Ascending aorta (tissue), 2 donors: ENCODE data around the gene GSTP1. TPM values are rescaled to one million over a fixed set of nuclear protein-coding genes. Genes with fewer than 3 reads are reported as not detected.

Source experiments
- DNase-seq, 2 donors: peaks; one replicate each; pipeline ENCODE4 v3.0.0-alpha.2; 2019; ENCODE audit warnings: low spot score in 2 of 2
- H3K27ac ChIP-seq, 2 donors: fragments of 200-600 bp; sonication (generic); one replicate each; pipeline ENCODE4 v1.5.1; 2016 to 2017; ENCODE audit warnings: mild to moderate bottlenecking in 1 of 2
- H3K27me3 ChIP-seq: fragments of 200-600 bp; sonication (generic); one replicate; pipeline ENCODE4 v1.5.1; 2017
- H3K36me3 ChIP-seq, 2 donors: fragments of 200-600 bp; sonication (generic); one replicate each; pipeline ENCODE4 v1.5.1; 2016
- H3K4me1 ChIP-seq, 2 donors: fragments of 200-600 bp; sonication (generic); one replicate each; pipeline ENCODE4 v1.5.1; 2016 to 2017; ENCODE audit warnings: mild to moderate bottlenecking in 1 of 2
- H3K4me3 ChIP-seq, 2 donors: fragments of 200-600 bp; sonication (generic); one replicate each; pipeline ENCODE4 v1.5.1; 2016 to 2017; ENCODE audit warnings: mild to moderate bottlenecking in 1 of 2
- H3K9me3 ChIP-seq, 2 donors: fragments of 200-600 bp; sonication (generic); one replicate each; pipeline ENCODE4 v1.5.1; 2016
- intact Hi-C: fragments of 100-400 bp; cut with DNase I; formaldehyde crosslinking; loops from one replicate; pipeline ENCODE4 v1.15.1; 2023
- total RNA-seq: library from RNA; depleted of rRNA; stranded (reverse); fragments of >200 nt; gene quantifications from one replicate; pipeline ENCODE4 v1.1.0, GENCODE V29; 2016
- TF ChIP-seq, protein P1 (sequence below), 3 experiments: fragments of 200-600 bp in 2 of 3; fragments of 450-650 bp in 1 of 3; sonication (generic) in 2 of 3; IDR thresholded peaks; one replicate each; pipeline ENCODE4 v1.5.1; 2016 to 2019; ENCODE audit warnings: antibody characterized with exemption in 3 of 3, mild to moderate bottlenecking in 1 of 3, moderate library complexity in 1 of 3

The GSTP1 gene
- total RNA-seq, 1 donor from 2014 or later, result 1,335 TPM

DNA sequence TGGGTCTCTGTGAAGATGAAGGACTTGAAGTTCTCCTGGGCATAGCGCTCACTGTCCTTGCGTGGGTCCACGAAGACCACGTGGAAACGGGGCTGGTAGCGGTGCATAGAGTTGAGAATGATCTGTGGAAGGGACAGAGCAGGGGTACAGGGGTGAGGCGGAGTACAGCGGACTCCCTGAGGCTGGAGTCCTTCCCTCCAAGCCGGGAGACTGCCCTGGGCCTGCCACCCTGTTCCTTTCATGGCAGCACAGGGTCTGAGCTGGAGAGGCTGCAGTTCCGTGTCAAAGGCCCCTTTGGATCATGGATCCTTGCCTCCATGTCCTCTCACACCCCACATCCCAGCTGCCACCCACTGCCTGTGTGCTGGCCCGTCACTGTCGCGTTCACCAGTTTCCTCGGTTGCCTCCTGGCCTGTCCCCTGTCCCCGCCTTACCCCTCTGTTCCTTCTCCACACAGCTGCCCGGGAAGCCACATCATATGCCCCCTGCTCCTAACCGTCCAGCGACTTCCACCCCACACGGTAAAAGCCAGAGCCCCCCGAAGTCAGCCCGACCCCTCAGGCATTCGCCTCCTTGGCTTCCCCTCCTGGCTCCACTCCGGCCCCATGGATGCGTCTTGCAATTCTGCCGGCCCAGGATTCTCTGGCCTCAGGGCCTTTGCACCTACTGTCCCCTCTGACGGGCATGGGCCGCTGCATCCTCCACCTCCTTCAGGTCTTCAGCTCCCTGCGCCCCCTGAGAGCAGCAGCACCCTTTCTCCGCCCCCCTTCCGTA, 49.6 kb downstream of the GSTP1 start:
- peaks cover 4 to 6% of the 10 kb centered on the region in 2 donors for H3K4me1 ChIP-seq
- no peaks in the 10 kb centered on the region for H3K27me3 ChIP-seq
- no peak overlapping the region for H3K27ac ChIP-seq
- H3K36me3 ChIP-seq, result no peaks in the 10 kb centered on the region
- no peaks in the 10 kb centered on the region for H3K9me3 ChIP-seq
- H3K4me3 ChIP-seq, result no peak overlapping the region
- TF ChIP-seq, protein P1, sequence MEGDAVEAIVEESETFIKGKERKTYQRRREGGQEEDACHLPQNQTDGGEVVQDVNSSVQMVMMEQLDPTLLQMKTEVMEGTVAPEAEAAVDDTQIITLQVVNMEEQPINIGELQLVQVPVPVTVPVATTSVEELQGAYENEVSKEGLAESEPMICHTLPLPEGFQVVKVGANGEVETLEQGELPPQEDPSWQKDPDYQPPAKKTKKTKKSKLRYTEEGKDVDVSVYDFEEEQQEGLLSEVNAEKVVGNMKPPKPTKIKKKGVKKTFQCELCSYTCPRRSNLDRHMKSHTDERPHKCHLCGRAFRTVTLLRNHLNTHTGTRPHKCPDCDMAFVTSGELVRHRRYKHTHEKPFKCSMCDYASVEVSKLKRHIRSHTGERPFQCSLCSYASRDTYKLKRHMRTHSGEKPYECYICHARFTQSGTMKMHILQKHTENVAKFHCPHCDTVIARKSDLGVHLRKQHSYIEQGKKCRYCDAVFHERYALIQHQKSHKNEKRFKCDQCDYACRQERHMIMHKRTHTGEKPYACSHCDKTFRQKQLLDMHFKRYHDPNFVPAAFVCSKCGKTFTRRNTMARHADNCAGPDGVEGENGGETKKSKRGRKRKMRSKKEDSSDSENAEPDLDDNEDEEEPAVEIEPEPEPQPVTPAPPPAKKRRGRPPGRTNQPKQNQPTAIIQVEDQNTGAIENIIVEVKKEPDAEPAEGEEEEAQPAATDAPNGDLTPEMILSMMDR (IDR thresholded peaks at IDR 0.05), result no peak
- intact Hi-C loops, result loop anchor here (10.0 kb wide), 1 partner anchor 172 kb away; no protein-coding TSS in a partner anchor
- DNase-seq, result no peak

DNA sequence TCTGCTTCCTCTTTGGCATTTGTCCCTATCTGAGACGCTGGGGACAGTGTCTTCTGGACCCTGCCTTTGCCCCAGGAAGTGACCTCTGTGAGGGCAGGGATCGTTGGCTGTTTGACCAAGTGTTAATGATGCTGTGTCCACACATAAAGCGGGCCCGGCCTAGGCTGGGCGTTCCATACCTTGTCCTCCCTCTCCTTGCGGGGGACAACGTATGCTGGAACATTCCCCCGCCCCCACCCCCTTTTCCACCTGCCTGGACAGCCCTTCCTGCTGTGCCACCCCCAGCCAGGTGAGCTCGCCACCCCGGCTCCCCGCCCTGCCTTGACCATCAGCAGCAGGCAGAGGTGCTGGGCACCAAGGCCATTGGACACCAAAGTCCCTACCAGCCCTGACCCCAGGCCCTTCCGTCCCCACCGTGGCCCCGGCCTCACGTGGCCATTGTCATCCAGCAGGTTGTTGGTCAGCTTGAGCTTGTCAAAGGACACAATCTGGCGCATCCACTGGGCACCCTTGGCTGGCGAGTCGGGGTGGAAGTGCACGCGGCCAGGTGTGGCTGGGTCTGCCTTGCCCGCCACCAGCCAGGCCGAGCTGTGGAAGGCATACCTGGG, 50.2 kb downstream of the GSTP1 start:
- H3K9me3 ChIP-seq, result no peaks in the 10 kb centered on the region
- no peak for DNase-seq
- no peaks in the 10 kb centered on the region for H3K36me3 ChIP-seq
- no peaks in the 10 kb centered on the region for H3K27me3 ChIP-seq
- TF ChIP-seq, protein P1 (IDR thresholded peaks at IDR 0.05), result no peak
- H3K27ac ChIP-seq, result no peak overlapping the region
- H3K4me3 ChIP-seq, result no peak overlapping the region
- intact Hi-C loops, result loop anchor here (10.0 kb wide), 1 partner anchor 171 kb away; no protein-coding TSS in a partner anchor
- H3K4me1 ChIP-seq, result peaks cover 4 to 6% of the 10 kb centered on the region in 2 donors

DNA sequence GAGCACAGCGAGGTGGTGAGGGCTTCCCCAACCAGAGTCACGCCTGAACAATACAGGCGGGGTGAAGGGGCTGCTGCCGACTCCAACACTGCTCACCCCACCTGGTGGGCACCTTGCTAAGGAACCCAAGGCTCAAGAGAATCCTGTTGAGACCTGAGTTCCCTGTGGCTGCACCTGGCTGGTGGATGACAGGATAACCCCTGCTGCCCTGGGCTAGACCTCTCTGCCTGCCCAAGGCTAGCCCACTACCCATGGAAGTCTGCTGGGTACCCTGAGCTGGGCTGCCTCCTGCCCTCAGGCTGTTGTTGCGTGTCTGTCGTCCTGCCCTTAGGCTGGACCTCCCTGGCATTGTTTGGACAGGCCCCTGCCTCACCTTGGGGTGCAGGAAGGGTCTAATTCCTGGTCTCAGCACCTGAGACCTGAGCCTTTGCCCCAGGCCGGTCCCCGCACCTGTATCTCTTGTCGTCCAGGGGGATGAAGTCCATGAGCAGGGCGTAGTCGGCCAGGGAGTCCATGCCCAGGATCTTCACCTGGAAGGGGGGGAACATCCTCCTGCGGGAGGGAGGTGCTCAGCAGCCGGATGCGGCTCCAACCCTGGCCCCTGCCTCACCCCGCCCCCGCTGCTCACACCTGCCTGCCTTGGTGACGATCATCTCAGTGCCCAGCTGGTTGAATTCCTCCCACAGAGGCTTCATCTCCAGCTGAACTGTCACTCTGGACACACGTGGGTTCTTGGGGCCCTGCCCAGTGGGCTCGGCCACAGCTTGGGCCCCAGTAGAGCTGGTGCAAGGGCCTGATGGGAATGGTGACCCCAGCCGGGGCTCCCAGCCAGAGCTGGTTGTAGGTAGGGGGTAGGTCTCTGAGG, 51.0 kb downstream of the GSTP1 start:
- Histone ChIP-seq H3K9me3 (no peaks in the 10 kb centered on the region), H3K27me3 (no peaks in the 10 kb centered on the region), H3K4me1 (peaks cover 4 to 6% of the 10 kb centered on the region in 2 donors), H3K27ac (no peak overlapping the region), H3K4me3 (no peak overlapping the region), H3K36me3 (no peaks in the 10 kb centered on the region)
- TF ChIP-seq, protein P1 (IDR thresholded peaks at IDR 0.05), result no peak
- intact Hi-C loops, result loop anchor here (10.0 kb wide), 1 partner anchor 170 kb away; no protein-coding TSS in a partner anchor
- DNase-seq, result no peak

DNA sequence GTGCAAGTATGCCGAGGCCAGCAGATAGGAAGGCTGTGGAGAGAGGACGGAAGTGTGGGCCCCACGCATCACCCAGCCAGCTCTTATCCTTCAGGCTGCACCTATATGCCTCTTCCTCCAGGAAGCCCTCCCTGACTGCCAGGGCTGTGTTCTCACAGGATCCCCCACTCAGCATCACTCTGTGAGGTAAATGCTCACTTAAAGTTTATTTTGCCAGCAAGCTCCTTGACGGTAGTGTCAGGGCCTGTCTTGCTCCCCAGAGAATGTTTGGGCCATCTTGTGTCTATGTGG, 51.6 kb downstream of the GSTP1 start:
- Histone ChIP-seq H3K4me3 (no peak overlapping the region), H3K27me3 (no peaks in the 10 kb centered on the region), H3K4me1 (peaks cover 4 to 6% of the 10 kb centered on the region in 2 donors), H3K9me3 (no peaks in the 10 kb centered on the region), H3K27ac (no peak overlapping the region), H3K36me3 (no peaks in the 10 kb centered on the region)
- no peak for DNase-seq
- TF ChIP-seq, protein P1 (IDR thresholded peaks at IDR 0.05), result no peak
- intact Hi-C loops, result loop anchor here (10.0 kb wide), 1 partner anchor 170 kb away; no protein-coding TSS in a partner anchor

Other genes with a start within 250 kb of the GSTP1 start
- gene POLD4, start 230.3 kb upstream of the GSTP1 start, total RNA-seq, result 107 TPM
- gene CLCF1, start 210.2 kb upstream of the GSTP1 start, total RNA-seq, result 32.6 TPM
- 22.6 TPM for gene RAD9A, start 191.8 kb upstream of the GSTP1 start, total RNA-seq
- 113 TPM for gene PPP1CA, start 182.0 kb upstream of the GSTP1 start, total RNA-seq
- gene TBC1D10C, start 179.7 kb upstream of the GSTP1 start, total RNA-seq, result 0.64 TPM
- 6.0 TPM for gene CARNS1, start 168.1 kb upstream of the GSTP1 start, total RNA-seq
- gene RPS6KB2, start 155.3 kb upstream of the GSTP1 start, total RNA-seq, result 72.3 TPM
- gene PTPRCAP, start 146.1 kb upstream of the GSTP1 start, total RNA-seq, result 26.6 TPM
- 93.4 TPM for gene CORO1B, start 140.3 kb upstream of the GSTP1 start, total RNA-seq
- gene GPR152, start 131.1 kb upstream of the GSTP1 start, total RNA-seq, result not detected
- not detected for gene CABP4, start 128.5 kb upstream of the GSTP1 start, total RNA-seq
- gene TMEM134, start 114.6 kb upstream of the GSTP1 start, total RNA-seq, result 189 TPM
- gene AIP, start 100.8 kb upstream of the GSTP1 start, total RNA-seq, result 116 TPM
- gene PITPNM1, start 78.4 kb upstream of the GSTP1 start, total RNA-seq, result 31.8 TPM
- gene CDK2AP2, start 75.7 kb upstream of the GSTP1 start, total RNA-seq, result 159 TPM
- gene CABP2, start 60.4 kb upstream of the GSTP1 start, total RNA-seq, result not detected
- 128 TPM for gene NDUFV1, start 23.1 kb downstream of the GSTP1 start, total RNA-seq
- 23.4 TPM for gene NUDT8, start 46.1 kb downstream of the GSTP1 start, total RNA-seq
- not detected for gene TBX10, start 56.0 kb downstream of the GSTP1 start, total RNA-seq
- gene ACY3, start 66.9 kb downstream of the GSTP1 start, total RNA-seq, result not detected
- not detected for gene ALDH3B2, start 90.8 kb downstream of the GSTP1 start, total RNA-seq